Panc1 (cell line): Measurements from ENCODE around the gene SPRED2.

Experiments
- REST ChIP-seq, 2 experiments: IDR thresholded peaks; 2 replicates each; pipeline ENCODE4 v1.6.1; 2011 to 2012; ENCODE audit warnings: low read depth in 2 of 2, control low read depth in 1 of 2, low read length in 1 of 2, mild to moderate bottlenecking in 1 of 2, moderate library complexity in 1 of 2; ENCODE audit not compliant: insufficient read depth in 1 of 2
- TF ChIP-seq, protein P1 (sequence below): fragments of 450-650 bp; IDR thresholded peaks from 2 replicates; pipeline ENCODE4 v1.5.1; 2017; ENCODE audit warnings: mild to moderate bottlenecking

- no peak for TF ChIP-seq REST (IDR thresholded peaks at IDR 0.05; ENCODE audit: insufficient read depth in 1 of 2, low read depth in 2 of 2, low read length in 1 of 2)
- TF ChIP-seq, protein P1, sequence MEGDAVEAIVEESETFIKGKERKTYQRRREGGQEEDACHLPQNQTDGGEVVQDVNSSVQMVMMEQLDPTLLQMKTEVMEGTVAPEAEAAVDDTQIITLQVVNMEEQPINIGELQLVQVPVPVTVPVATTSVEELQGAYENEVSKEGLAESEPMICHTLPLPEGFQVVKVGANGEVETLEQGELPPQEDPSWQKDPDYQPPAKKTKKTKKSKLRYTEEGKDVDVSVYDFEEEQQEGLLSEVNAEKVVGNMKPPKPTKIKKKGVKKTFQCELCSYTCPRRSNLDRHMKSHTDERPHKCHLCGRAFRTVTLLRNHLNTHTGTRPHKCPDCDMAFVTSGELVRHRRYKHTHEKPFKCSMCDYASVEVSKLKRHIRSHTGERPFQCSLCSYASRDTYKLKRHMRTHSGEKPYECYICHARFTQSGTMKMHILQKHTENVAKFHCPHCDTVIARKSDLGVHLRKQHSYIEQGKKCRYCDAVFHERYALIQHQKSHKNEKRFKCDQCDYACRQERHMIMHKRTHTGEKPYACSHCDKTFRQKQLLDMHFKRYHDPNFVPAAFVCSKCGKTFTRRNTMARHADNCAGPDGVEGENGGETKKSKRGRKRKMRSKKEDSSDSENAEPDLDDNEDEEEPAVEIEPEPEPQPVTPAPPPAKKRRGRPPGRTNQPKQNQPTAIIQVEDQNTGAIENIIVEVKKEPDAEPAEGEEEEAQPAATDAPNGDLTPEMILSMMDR: no peak
Observed at GRCh38 chr2:65371074-65371434, 61.3 kb downstream of the SPRED2 start.
